NCI-H1436 (cell line): Measurements from ENCODE around the gene PSPN.
"Not testable (repeated sequence)": the region's sequence is repeated elsewhere in the genome, so short reads cannot be mapped to it uniquely, and the experiment has no call there.

Source experiments
- DNase-seq: peaks from one replicate; lab custom pipeline; 2025; lab: John Stamatoyannopoulos, UW

Gene PSPN

DNA sequence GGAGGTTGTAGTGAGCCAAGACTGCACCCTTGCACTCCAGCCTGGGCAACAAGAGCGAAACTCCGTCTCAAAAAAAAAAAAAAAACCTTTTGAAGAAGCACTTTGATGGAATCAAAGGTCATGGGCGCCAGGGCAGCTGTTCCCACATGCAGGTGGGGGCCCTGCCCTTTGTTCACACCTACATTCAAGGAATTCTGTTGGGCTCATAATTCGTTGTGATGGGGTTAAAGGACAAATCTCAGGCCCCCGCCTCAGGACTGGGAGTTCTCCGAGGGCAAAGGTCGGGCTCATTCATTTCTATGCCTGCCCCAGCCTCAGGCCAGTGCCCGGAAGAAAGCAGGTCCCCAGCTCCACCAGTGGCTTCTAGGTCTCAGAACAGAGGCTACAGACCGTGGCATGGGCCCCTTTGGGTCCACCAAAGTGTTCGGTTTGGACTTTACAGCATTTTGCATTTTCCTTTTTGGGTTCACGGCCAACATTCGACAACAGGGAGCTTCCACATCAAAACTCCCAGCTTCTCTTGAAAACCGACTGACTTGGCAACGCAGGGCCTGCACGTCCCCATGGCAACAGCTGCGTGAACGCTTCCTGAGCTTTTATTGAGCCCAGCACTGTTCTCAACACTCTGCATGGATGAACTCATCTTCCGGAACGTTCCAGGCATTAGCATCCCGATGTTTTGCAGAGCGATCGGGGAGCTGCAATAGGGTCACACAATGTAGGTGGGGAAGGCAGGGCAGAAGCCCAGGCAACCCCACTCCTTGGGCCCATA is 27.3 kb upstream of the PSPN start:
- no peak for DNase-seq

- no peak for DNase-seq
Observed at GRCh38 chr19:6402058-6402457, 26.3 kb upstream of the PSPN start.

DNA sequence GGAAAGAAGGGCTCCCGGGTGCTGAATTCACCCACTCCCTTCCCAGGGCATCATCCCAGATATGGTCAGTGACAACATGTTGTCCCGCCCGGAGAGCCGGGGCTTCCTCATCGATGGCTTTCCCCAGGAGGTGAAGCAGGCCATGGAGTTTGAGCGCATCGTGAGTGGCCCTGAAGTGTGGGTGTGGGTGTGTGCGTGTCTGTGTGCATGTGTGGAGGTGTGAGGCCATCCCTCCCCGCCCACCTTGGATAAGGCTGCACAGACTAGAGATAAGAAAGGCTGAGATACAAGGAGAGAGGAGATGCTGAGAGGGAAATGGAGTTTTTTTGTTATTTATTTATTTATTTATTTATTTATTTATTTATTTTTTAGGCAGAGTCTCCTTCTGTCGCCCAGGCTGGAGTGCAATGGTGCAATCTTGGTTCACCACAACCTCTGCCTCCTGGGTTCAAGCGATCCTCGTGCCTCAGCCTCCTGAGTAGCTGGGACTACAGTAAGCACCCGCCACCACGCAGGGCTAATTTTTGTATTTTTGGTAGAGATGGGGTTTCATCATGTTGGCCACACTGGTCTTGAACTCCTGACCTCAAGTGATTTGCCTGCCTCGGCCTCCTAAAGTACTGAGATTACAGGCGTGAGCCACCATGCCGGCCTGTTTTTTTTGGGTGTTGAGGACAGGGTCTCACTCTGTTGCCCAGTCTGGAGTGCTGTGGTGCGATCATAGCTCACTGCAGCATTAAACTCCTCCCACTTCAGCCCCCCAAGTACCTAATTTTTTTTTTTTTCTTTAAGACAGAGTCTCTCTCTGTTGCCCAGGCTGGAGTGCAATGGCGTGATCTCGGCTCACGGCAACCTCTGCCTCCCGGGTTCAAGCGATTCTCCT is 24.6 kb upstream of the PSPN start:
- not testable (repeated sequence) for DNase-seq

GRCh38 chr19:6396305-6396704 is 20.6 kb upstream of the PSPN start:
- DNase-seq, result no peak

DNA sequence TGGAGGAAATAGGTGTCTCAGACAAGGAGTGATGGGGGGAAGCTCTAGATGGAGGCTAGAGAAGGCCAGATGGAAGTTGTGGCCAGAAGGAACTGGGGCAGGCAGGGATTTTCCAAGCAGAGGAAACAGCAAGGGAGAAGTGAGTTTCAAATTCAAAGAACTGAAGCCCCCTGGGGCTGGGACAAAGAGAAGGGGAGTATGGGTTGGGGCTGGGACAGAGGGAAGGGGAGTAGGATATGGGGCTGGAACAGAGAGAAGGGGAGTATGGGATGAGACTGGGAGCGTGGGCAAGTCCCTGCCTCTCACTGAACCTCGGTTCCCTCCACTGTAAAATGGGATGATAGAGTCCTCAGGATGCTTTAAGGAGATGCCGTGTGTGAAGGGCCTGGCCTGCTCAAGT is 19.1 kb upstream of the PSPN start:
- no peak for DNase-seq

- DNase-seq, result no peak
Observed at GRCh38 chr19:6393983-6394412, 18.3 kb upstream of the PSPN start.

- DNase-seq, result peak; percentile 95
Observed at GRCh38 chr19:6393074-6393982, 17.6 kb upstream of the PSPN start, which contains the start of gene GTF2F1. TSS of gene GTF2F1 (minus strand) at chr19:6393164. CDS start at chr19:6392995, 169 bp downstream.

- DNase-seq, result no peak
Observed at GRCh38 chr19:6392221-6393073, 16.7 kb upstream of the PSPN start.

GRCh38 chr19:6387372-6387771 is 11.6 kb upstream of the PSPN start:
- no peak for DNase-seq

DNA sequence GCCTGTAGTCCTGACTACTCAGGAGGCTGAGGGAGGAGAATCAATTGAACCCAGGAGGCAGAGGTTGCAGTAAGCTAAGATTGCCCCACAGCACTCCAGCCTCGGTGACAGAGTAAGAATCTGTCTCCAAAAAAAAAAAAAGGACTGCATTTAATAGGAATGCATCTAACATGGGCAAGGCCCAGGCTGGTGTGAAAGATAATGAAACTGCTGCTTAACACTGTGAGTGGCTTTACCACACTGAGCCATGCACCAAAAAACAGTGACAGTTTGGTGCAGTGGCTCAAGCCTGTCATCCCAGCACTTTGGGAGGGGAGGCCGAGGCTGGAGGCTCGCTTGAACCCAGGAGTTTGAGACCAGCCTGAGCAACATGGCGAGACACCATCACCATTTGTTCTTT is 8.6 kb upstream of the PSPN start:
- no peak for DNase-seq

GRCh38 chr19:6383188-6383587 is 7.5 kb upstream of the PSPN start:
- no peak for DNase-seq

DNA sequence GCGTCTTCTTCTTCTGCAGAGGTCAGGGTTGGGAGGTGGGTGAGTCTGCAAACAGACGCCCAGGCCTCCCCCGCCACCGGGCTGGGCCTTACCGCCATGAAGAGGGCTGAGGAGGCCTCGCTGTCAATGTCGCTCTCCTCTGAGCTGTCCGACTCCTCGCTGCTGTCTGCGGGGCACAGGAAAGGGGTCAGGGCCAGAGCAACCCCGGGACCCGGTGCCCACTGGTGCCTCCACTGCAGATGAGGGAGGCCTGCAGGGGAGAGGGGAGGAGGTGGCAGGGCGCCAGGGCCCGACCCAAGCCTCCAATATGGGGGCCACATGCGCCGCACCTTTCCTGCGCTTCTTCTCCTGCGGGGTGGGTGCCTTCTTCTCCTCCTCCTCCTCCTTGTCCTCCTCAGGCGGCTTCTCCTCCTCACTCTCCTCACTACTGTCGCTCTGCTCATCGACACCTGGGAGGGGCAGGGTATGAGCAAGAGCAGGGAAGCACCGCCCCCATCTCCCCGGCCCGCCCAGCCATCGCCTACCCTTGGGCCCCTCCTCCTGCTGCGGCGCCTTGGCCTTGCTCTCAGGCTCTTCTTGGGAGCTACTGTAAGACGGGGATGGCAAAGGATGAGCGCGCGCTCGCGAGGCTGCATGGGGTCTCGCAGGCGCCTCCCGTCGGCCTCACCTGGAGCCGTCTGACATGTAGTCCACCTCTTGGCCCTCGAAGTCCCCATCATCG is 5.5 kb upstream of the PSPN start:
- no peak for DNase-seq

DNA sequence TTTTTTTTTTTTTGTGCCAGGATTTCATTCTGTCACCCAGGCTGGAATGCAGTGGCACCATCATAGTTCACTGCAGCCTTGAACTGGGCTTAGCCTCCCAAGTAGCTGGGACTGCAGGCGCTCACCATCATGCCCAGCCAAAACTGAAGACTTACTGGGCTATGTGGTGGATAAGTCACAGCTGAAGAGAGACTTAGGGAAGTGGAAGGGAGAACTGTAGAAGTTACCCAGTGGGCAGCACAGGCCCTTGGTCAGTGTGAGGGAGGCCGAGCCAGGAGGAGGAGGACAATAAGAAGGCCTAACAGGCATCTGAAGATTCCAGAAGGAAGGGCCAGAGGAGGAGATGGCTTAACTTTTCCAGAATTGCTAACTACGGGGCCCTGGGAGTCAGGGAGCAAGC is 4.0 kb upstream of the PSPN start:
- no peak for DNase-seq

GRCh38 chr19:6378486-6378885 is 2.8 kb upstream of the PSPN start:
- DNase-seq, result no peak

GRCh38 chr19:6378041-6378440 is 2.3 kb upstream of the PSPN start:
- no peak for DNase-seq

DNA sequence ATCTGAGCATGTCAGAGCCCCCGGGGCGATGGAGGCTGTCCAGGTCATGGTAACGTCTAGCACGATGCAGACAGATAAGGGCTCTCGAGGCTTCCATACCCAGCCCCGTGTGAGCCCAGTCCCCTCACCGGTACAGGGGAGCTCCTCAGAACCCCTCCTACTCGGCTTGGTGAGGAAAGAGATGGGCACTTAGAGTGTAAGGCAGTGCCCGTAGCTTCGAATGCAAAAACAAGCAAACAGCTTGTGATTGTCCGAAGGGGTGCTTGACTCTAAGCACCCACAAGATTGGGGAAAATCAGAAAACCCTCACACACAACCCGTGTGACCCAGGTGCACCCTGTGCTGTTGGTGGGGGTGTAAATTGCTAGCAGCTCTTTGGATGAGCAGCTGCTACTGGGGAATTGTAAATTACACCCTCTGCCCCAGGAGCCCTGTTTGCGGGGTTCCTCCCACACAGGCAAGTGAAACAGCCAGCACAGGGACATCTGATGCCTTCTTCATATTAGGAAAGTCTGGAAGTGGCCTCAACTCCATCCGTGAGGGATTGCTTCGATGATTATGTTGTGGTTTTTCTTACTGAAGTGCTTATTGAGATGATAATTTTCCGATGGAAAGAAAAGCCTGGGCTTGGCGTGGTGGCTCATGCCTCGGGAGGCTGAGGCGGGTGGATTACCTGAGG is 918 bp upstream of the PSPN start:
- no peak for DNase-seq

GRCh38 chr19:6374711-6375410 is 872 bp downstream of the PSPN start:
- DNase-seq, result no peak

DNA sequence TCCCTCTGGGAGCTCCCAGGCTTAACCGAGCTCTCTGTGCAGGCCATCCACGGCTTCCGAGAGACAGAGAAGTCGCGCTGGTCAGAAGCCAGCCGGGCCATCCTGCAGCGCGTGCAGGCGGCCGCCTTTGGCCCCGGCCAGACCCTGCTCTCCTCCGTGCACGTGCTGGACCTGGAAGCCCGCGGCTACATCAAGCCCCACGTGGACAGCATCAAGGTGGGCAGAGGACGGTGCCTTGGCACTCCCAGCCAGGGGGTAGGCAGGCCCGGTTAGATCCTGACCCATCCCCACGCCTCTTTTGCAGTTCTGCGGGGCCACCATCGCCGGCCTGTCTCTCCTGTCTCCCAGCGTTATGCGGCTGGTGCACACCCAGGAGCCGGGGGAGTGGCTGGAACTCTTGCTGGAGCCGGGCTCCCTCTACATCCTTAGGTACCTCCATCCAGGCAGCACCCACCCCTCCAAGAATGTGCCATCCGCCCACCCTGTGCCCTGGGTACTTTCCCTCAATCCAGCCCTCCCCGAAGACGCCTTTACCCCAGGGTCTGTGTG is 1.5 kb downstream of the PSPN start:
- no peak for DNase-seq

DNA sequence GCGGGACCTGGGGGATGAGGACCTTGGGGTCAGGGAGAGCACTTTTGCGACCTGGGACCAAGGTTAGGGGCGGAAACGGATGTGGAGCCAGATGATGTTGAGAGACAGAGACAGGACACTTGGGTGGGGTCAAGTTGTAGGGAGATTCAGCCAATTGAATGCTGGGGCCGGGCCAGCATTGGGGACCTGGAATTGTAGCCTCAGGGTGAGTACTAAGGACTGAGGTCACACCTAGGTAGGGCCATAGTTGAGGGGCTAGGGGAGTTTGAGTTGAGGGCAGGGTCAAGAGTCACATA is 2.0 kb downstream of the PSPN start:
- no peak for DNase-seq
